NOMO-1 treated with DMSO at 0.1 percent for 48 hours (cell line): ENCODE data around the gene MLLT1.

Experiments
- DNase-seq: peaks from one replicate; lab custom pipeline; 2025; ENCODE audit not compliant: unreplicated experiment; lab: John Stamatoyannopoulos, UW

The MLLT1 gene

DNA sequence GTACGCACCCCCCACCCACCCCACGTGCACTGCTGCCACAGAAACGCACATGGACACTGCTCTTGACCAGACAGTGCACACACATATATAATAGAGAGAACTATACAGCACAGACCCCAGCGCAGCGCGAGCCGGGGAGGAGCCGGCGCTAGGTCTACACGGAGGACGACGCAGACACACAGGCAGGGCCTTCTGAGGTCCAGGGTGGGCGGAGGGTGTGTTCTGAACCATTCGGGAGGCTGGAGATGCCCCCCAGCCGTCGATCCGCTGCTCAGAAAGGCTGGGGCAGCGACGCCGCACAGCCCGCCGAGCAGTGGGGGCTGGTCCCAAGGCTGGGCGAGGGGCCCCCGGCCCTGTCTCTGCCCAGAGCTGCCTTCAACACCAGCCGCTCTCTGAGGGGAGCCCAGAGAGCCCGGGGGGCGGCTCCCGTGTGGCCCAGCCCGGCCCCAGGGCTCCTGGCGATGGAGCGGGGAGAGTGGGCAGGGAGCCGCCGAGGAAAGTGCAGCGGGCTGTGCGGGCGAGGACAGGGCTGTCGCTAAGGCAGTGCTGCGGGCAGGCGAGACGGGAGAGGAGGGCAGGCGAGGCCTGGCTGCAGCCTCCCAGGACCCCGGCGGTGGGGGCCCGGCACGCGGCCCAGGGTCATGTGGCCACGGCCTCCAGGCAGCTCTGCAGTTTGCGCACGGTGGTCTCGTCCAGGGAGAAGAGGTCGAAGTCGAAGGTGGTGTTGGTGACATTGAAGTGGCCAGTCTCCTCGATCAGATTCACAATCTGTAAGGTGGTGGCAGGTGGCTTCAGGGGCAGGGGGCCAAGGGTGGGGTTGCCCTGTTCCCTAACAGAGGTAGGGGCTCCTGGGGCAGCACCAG, 67.1 kb downstream of the MLLT1 start:
- no peak for DNase-seq

DNA sequence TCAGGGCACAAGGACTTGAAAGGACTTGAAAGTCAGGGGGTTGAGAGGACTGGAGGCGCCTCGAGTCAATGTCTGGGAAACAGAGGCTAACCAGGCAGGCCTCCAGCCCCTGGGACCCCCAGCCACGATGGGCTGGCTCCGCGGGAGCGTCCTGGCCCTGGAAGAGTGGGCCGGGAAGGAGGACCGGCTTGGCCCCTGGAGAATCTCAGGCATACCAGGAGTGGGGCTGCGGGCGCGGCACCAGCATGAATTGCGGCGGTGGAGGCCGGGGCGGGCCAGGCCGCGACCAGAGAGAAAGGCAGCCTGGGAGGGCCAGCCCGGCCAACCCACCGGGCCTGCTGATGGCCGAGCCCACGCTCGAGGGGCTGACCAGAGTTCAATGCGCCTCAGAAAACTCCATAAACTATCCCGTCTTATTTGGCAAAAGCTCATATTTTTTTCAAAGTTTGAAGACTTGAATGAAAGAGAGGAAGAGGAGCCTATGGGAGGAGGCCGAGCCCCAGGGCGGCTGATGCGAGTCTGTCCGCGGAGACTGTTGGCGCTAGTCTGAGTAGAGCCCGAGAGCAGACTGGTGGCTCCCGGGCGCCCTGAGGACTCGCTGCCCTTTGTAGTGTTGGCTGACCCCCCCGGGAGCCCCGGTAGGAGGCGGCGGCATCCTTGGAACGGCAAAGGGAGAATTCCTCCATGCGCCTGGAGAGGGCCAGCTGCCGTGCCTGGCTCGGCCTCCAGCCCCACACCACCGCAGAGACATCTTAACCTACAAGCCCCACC, 68.0 kb downstream of the MLLT1 start:
- DNase-seq, result no peak

DNA sequence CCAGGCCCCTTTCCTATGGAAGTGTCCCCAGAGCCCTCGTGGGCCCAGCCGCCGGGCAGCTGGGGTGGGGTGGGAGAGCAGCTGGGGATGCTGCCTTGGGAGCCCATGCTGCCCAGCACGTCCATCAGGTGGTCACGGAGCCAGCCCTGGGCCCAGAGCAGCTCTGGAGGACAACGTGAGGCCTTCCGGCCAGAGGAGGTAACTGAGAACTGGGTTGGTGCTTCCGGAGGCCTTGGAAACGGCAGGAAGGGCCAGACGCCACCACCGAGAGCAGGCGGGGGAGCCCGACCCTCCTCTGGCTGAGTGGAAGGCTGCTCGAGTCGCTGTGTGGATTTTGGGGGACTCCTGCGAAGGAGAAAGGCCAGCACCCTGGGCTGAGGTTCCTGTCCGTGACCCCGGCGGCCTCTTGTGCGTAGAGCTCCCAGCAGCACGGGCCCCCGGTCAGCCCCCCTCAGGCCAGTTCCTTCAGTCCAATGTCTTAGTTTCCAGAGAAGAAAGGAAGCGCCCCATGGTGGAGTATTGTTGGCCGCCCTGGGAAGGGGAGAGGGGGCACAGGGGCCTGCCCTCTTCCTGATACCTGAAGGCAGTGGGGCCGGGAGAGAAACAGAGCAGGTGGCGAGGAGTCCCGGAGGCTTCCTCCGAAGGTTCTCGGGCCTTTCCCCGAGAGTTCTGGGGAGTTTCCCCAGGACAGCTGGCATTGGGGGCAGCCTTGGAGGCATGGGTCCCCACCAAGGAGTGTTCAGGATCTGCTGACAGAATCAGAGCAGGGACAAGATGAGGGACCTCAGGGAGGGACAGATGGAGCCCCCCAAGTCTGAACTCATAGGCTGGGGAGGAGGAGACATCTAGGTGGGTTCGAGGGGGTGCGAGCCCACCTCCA, 68.8 kb downstream of the MLLT1 start:
- no peak for DNase-seq

DNA sequence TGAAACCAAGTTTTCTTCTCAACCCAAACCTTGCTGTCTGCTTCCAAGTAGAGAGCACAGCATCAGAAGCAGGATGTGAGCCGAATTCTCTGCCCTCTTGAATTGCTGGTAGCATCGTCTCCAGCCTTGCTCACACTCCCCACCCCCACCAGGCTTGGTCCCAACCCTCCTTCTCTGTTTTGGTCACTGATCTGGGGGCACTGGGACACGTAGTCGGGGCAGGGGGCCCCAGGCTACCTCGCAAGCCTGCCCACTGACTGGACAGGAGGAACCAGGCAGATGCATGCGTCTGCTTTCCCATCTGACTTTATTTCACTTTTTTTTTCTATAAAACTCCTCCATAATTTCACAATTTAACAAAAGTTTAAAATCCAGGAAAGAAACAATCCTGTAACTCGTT, 69.7 kb downstream of the MLLT1 start:
- DNase-seq, result no peak

DNA sequence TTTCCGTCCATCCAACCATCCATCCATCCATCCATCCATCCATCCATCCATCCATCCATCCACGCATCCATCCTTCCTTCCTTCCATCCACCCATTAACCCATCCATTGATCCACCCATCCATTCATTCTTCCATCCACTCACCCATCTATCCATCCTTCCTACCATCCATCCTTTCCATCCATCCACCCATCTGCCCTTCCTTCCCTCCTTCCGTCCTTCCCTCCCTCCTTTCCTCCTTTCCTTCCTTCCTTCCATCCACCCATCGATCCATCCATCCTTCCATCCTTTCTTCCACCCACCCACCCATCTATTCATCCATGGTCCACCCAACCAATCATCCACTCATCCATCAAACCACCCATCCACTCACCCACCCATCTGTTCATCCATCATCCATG, 70.1 kb downstream of the MLLT1 start:
- no peak for DNase-seq

DNA sequence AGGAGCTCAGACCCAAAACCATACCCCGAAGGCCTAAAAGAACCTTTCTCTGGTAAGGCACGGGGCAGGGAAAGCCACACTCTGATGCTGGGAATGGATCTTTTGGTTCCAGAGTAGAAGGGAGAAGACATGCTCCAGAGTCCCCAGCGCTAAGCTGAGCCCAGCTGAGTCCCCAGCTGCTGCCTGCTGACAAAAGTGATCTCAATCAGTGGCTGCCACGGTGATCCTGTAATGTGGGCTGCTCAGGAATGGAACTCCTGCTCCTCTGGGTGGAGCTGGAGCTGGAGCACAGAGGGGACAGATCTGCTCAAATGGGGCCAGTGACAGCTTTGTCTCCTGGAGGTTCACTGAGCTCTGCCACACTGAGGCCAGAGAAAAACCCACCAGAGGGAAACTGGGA, 70.5 kb downstream of the MLLT1 start:
- no peak for DNase-seq

DNA sequence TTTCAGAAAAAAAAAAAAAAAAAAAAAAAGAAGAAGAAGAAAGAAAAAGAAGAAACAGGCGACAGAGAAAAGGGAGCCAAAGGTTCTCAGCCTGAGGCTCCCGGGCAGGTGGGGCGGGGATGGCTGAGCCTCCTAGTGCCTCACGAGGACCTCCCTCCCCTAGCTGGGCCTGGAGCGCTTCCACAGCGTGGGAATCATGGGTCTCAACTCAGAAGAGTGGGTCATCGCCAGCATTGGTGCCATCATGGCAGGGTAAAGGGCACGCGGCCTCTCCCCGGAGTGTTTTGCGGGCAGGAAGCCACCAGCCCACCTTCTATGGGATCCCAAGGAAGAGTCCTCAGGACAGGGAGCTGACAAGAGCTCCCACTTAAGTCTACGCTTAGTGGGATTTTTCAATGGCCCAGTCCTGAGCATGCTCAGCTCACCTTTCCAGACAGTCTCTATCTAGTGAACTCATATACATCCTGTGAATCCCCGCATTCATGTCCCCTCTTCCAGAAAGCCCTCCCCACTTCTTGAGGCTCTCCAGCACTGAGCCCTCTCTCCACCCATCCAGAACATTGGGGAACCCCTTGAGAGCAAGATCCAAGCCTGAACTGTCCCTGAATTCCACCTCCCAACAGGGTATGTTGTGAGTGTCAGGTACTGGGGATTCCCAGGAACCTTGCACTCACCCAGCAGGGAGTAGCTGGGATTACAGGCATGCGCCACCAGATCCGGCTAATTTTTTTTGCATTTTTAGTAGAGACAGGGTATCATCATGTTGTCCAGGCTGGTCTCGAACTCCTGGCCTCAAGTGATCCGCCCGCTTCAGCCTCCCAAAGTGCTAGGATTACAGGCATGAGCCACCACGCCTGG, 74.7 kb downstream of the MLLT1 start:
- no peak for DNase-seq

DNA sequence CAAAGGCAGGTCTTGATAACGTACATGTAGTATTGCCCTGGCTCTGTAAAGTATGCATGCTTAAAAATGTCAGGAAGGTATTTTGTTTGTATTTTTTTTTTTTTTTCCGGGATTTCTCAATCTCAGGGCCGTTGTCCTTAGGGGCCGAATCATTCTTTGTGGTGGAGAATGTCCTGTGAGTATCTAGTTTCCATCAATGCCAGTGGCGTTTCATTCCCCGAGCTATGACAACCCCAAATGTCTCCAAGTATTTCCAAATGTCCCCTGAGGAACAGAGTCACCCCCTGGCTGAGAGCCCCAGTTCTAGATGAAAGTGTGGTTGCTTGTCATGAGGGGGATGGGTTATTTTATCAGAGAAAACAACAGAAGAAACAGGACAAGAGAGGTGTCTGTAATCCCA, 75.6 kb downstream of the MLLT1 start:
- DNase-seq, result no peak

DNA sequence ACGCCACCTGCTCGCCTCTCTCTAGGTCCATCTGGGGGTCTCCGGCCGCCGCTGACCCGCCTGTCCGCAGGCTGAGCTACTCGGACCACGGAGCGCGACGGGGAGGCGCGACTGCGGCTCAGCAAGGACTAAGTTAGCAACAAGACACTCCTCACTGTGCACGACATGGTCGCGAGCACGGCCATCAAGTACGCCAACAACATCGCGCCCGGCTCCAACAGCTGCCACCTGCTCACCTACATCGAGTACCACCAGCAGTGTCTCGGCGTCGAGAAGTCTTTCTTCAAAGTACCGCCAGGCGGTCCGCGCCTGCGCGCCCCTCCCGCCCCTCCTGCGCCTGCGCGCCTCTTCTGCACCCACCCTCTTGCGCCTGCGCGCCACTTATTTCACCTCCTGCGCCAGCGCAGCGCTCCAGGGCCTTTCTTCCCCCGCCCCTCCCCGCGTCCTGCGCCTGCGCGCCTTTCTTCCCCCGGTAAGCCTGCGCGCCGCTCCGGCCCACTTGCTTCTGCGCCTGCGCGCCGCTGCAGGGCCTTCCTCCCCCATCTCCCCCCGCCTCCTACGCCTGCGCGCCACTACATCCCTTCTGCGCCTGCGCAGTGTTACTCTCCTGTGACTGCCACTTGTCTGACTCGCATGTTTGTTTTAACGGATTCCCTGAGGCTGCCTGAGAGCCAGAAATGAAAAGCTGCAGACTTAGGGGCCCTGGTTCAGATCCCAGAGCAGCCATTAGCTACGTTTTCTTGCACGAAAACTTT, 80.4 kb downstream of the MLLT1 start:
- peak; percentile 98 for DNase-seq

DNA sequence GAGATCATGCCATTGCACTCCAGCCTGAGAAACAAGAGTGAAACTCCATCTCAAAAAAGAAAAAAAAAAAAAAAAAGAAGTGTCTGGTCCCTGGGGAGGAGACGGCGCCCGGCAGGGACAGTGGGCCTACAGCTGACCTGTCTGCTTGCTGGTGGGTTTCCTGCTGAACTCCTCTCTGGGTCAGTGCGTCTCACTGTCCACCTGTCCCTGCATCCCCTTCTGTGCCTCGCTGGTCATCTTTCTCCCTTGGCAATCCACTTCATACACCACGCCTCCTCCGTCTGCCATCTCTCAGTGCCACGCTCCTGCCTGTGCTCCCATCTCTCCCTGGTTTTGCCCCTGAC, 80.9 kb downstream of the MLLT1 start:
- DNase-seq, result no peak

DNA sequence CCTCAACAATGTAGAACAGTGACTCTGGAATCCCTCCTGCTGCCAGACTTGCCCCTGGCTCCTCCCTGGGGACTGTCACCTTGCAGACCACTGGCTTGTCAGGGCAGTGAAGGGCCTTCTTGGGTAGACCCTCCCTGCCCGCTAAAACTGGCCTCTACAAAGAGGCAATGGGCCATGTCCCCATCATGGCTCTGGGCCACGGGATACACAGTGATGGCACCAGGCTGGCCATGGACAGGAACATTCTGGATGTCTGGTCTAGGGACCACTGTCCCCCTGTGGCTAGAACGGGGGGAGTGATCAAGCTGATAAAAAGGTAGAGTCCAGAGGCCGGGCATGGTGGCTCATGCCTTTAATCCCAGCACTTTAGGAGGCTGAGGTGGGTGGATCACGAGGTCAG, 83.4 kb downstream of the MLLT1 start:
- no peak for DNase-seq

DNA sequence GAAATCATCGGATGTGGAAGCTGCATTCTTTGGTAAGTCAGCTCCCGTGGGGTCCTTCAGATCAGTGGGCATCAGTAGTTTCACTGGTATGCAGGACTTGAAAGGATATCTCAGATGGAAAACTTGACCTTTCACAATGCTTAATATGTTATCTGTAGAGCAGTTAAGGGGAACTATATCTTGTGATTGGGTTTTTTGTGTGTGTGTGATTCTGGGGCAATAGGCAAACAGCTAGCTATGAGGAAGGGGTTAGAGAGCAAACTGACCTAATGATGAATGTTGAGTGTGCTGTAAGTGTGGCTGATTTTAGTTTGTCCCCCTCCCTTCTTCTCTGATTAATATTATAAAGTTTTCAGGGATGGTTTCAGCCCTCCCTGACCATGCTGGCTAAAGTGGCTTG, 91.0 kb downstream of the MLLT1 start:
- DNase-seq, result no peak

DNA sequence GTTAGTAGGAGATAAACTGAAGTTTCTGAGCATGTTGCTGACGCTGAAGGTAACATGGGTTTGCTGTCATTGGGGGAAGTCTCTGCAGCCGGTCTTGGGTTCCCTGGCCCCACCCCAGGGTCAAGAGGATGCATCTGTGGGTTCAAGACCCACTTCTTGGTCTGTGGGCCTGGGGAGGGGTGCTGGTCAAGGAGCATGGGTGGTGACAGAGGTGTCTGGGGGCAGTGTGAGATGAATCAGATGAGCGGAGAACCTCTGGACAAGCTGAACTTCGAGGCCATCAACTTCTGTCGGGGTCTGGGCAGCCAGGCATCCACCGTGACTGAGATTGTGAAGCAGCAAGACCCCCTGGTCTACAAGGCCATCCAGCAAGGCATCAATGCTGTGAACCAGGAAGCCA, 92.4 kb downstream of the MLLT1 start:
- no peak for DNase-seq

DNA sequence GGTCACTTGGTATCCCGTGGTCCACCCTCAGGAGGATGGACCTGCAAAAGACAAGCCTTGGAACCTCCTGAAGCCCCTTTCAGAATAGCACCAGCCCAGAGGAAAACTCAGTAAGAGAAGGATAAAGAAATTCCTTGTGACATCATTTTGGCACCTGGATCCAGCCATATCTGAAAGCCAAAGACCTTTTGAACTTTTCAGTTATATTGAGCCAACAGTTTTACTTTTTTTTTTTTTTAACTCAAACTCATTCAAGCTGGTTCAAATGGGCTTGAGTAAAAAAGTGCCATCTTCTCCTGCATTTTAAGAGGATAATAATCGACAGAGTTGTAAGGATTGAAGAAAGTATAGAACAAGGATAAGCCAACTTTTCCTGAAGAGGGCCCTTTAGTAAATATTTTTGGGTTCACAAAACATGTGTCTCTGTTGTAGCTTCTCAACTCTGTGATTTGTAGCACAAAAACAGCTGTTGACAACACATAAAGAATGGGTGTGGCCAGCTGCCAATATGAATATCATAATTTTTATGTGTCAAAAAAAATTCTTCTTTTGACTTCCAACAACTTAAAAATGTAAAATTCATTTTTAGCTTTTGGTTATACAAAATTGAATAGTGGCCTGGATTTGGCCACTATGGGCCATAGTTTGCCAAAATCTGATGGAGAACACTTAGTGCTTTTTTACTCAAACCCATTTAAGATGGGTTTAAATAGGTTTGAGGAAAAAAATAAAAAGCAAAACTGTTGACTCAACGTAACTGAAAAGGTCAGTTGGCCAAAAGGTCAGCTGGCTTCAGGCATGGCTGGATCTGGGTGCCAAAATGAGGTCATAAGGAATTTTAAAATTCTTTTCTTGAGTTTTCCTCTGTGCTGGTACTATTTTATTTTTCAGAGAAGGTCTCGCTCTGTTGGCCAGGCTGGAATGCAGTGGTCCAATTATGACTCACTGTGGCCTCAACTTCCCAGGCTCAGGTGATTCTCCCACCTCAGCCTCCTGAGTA, 93.6 kb downstream of the MLLT1 start:
- no peak for DNase-seq

DNA sequence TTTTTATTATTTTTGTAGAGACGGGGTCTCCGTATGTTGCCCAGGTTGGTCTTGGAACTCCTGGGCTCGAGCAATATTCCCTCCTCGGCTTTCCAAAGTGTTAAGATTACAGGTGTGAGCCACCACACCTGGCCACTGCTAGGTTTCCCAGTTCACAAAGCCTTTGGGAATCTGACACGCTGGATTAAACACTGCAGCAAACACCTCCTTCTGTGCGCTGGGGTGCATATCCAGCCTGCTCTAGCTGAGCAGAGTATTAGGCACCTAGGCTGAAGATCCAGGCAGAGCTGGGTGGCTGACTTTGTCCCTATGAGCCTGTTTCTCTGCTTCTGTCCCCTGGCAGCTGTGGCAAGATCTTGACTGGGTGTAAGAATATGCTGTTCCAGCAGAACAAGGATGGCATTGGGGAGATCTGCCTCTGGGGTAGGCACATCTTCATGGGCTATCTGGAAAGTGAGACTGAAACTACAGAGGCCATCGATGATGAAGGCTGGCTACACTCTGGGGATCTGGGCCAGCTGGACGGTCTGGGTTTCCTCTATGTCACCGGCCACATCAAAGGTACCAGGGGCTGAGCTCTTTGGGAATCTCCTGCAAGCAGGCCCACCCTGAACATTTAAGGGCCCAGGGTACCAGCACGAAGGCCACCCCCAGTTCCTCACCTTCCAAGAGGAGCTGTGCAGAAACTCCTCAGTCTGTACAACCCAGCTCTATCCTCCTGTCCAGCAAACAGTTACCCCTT, 94.5 kb downstream of the MLLT1 start:
- no peak for DNase-seq

DNA sequence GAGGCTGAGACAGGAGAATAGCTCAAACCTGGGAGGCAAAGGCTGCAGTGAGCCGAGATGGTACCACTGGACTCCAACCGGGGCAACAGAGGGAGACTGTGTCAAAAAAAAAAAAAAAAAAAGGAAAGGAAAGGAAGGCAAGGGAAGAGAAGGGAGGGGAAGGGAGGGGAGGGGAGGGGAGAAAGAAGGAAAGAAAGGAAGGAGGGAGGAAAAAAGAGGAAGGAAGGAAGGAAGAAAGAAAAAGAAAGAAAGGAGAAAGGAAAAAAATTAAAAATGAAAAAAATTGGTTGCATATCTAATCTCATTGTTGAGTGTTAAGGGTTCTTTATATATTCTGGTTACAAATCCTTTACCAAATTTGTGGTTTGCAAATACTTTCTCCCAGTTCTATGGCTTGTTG, 98.7 kb downstream of the MLLT1 start:
- DNase-seq, result no peak

DNA sequence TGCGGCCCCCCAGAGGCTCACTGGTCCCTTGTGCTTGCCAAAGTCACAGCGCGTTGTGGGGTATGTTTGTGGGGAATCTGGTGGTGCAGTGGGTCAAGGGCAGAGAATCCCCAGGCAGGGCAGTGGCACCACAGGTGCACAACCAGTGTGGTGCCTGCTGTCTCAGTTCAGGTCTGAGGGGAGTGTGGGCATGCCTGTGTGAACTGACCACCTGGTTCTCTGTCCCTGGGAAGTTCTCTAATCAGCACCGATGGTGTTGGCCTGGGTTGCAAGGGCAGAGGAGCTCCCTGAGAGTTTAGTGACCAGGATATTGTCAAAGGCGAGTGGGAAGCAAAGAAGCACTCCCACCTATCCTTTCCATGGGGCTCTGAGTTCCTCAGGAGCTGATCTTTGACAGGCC, 106.6 kb downstream of the MLLT1 start:
- no peak for DNase-seq
